Posterior cingulate gyrus (tissue), 11 donors: ENCODE measurements around the gene ZDHHC3.
A peak's percentile ranks its signal among the peaks of the same experiment; 100 is the strongest.

Source experiments
- DNase-seq, 10 donors: peaks; one replicate each; pipeline versions ENCODE4 v3.0.0 to v3.0.0-alpha.2; 2020 to 2021; ENCODE audit warnings: mixed read lengths in 3 of 10
- intact Hi-C: fragments of 100-400 bp; cut with DNase I; formaldehyde crosslinking; loops from one replicate; pipeline ENCODE4 v1.15.1; 2023

Gene ZDHHC3

DNA sequence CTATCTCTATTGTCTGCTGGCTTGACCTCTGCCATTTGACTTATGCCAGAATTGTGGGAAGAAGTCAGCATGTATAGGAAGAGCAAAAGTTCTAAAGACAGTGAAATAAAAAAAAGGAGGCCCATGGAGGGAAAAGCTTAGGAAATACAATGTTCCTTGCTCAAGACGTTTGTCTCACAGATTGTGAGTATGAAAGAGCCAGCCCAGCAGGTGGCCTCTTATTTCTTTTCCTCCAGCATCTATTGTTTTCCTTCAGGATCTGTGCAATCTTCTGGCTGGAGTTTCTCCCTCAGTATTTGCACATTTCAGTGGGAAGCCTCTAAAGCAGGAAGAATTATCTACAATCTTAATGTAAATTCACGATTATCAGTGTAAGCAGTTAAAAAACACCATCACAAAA, 43.7 kb downstream of the ZDHHC3 start:
- no peak for DNase-seq
- intact Hi-C loops, result no loop called here

DNA sequence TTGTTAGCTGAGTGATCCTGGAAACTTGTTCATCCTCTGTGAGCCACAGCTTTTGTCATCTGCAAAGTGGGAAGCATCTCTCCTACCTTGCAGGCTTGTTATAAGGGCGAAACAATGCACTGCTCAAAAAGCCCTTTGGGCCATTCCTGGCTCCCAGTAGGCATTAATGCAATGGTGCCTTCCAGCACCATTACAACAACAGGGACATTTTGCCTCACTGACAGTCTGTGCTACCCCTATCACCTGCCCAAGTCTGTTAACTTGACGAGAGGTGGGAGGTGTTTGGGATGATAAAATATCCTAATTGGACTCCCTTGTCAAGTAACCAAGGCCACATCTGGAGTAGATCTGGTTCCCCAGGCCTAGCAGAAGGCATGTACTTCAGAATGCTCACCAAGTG, 44.2 kb downstream of the ZDHHC3 start:
- intact Hi-C loops, result no loop called here
- no peak for DNase-seq

DNA sequence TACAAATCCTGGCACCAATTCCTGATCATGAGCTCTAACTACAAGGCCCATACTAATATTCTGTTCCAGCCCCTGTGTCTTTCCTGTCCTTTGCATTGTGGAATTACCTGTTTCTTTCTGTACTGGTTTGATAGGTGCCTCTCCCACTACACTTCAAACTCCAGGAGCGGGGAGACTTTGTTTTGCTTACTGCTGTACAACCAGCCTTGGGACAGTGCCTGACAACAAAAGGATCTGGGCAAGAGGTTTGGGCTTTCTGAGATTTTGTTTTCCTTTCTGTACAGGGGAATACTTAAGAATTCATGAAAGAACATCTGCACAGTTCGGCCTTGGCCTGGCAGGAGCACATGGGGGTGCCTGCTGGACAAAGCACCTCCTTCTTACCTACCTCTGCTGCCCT, 45.1 kb downstream of the ZDHHC3 start:
- intact Hi-C loops, result no loop called here
- no peak for DNase-seq

- DNase-seq, result no peak
- intact Hi-C loops, result no loop called here
Observed at GRCh38 chr3:44929782-44930181, 46.2 kb downstream of the ZDHHC3 start.

- intact Hi-C loops, result no loop called here
- no peak for DNase-seq
Observed at GRCh38 chr3:44927371-44927770, 48.6 kb downstream of the ZDHHC3 start.

- intact Hi-C loops, result no loop called here
- no peak for DNase-seq
Observed at GRCh38 chr3:44926921-44927320, 49.1 kb downstream of the ZDHHC3 start.

GRCh38 chr3:44926172-44926571, 49.8 kb downstream of the ZDHHC3 start:
- no peak for DNase-seq
- intact Hi-C loops, result no loop called here

DNA sequence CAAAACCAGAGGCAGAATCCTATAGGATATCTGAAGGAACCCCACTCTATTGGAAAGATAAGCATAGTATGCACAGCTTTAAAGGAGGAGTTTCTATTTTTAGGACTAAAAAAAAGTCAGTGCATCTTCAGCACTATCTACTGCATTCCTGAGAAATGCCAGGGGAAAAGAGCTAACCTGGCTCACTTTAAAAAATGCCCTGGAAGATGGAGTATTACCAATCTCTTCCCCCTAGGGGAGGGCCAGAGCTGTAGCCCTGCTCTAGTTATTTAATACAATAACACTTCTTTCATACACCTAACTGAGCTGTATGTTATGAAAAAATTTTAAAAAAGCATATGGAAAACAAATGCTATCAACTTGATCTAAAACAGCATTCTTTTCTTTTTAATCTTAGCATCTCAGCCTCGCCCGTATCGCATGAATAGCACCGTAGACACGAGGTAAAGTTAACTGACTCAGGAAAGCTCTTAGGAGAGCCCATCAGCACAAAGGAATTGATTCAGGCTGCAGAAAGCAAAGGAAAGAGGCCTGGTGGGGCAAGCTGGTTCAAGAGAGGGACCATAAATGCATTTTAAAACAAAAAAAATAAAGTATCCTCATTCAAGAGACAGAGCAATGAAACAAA, 51.4 kb downstream of the ZDHHC3 start:
- intact Hi-C loops, result no loop called here
- no peak for DNase-seq

DNA sequence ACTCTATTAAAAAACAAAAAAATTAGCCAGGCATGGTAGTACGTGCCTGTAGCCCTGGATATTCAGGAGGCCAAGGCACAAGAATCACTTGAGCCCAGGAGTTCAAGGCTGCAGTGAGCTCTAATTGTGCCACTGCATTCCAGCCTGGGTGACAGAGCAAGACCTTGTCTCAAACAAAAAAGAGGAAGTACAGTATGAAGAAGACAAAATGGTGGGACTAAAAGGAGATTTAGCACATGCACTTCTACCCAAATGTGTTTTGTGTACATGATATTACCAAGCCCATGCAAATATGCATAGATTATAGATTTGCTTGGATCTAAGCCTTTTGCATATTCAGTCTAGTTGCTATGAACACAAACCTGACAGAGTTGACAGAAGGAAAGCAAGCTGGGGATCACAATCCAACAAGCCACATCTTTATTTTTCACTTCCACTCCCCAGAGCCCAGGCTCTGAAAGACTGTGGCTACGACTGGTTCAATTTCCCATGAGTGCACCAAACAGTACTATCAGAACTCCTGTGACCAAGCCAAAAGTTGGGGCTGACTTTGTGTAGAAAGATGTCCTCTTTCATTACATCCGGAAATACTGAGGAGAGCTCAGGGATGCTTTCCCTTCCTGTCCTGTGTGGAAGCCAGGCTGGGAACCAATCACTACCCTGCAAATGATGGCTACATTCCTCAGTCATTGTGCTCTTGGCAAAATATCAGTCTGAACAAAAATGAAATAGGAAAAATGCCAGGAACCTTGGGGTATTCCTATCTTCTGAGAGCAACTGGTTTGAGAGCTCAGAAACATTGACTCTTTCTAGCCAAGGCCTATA, 52.1 kb downstream of the ZDHHC3 start:
- intact Hi-C loops, result no loop called here
- no peak for DNase-seq

- DNase-seq, result peak in 3 of 10 donors; percentile 15 to 67 (median 31)
- intact Hi-C loops, result no loop called here
Observed at GRCh38 chr3:44920081-44920480, 55.9 kb downstream of the ZDHHC3 start.

DNA sequence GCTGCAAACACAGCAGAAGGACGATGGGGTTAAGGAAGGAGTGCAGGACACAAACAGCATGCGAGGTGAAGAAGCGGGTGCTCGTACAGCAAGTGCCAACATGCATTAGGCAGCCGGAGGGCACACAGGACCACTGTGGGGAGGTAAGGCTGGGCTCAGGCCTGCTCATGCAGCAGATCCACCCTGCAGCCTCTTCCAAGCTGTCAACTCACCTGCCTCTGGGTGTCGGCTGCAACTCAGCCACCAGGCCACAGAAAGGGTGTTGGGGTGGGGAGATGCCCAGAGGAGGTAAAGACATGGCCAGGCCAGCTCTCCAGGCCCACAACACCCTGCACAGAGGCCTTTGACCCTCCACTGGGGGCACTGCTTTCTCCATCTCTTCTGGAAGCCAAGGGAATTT, 57.4 kb downstream of the ZDHHC3 start:
- intact Hi-C loops, result no loop called here
- no peak for DNase-seq

- intact Hi-C loops, result no loop called here
- no peak for DNase-seq
Observed at GRCh38 chr3:44918087-44918486, 57.9 kb downstream of the ZDHHC3 start.

- intact Hi-C loops, result no loop called here
- no peak for DNase-seq
Observed at GRCh38 chr3:44915702-44916438, 60.1 kb downstream of the ZDHHC3 start.

GRCh38 chr3:44914936-44915335, 61.0 kb downstream of the ZDHHC3 start:
- no peak for DNase-seq
- intact Hi-C loops, result no loop called here

DNA sequence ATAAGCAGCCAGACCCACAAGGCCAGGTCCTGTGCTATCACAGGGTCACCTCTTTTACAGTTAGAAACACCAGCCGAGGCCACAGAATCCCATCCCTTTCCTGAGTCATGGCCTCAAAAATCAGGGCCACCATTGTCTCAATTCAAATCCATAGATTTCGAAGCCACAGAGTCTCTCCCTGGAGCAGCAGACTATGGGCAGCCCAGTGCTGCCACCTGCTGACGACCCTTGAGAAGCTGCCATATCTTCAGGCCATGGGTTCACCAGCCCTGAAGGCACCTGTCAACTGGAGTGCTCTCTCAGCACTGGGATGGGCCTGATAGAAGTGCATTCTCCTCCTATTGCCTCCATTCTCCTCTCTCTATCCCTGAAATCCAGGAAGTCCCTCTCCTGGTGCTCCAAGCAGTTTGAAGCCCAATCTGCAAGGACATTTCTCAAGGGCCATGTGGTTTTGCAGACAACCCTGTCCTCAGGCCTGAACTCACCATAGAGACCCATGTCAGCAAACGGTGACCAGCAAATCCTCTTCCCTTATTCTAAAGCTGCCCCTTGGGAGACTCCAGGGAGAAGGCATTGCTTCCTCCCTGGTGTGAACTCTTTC, 62.0 kb downstream of the ZDHHC3 start:
- DNase-seq, result peak in 6 of 10 donors; percentile 50 to 93 (median 58)
- intact Hi-C loops, result loop anchor here (1.0 kb wide), 1 partner anchor 381 kb away; no protein-coding TSS in a partner anchor

DNA sequence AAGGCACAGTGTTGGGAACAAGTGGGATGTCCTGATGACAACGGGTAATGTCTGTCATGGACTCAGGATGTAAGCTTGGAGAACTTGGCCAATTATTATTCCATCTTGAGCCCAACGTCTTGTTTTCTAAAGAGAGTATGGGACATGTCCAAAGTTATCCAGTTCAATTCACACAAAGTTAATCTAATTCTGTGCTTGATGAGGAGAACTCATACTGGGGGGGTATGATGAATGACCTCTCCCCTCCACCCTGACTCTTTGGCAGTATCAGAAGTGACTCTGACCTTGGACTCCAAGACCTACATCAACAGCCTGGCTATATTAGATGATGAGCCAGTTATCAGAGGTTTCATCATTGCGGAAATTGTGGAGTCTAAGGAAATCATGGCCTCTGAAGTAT, 65.3 kb downstream of the ZDHHC3 start:
- intact Hi-C loops, result no loop called here
- no peak for DNase-seq

- intact Hi-C loops, result no loop called here
Observed at GRCh38 chr3:44909063-44909462, 66.9 kb downstream of the ZDHHC3 start.

GRCh38 chr3:44907612-44908011, 68.4 kb downstream of the ZDHHC3 start:
- intact Hi-C loops, result no loop called here
- no peak for DNase-seq

More at GRCh38 chr3:44909063-44909462, 66.9 kb downstream of the ZDHHC3 start:
- no peak for DNase-seq

- no peak for DNase-seq
- intact Hi-C loops, result no loop called here
Observed at GRCh38 chr3:44906997-44907396, 69.0 kb downstream of the ZDHHC3 start.

DNA sequence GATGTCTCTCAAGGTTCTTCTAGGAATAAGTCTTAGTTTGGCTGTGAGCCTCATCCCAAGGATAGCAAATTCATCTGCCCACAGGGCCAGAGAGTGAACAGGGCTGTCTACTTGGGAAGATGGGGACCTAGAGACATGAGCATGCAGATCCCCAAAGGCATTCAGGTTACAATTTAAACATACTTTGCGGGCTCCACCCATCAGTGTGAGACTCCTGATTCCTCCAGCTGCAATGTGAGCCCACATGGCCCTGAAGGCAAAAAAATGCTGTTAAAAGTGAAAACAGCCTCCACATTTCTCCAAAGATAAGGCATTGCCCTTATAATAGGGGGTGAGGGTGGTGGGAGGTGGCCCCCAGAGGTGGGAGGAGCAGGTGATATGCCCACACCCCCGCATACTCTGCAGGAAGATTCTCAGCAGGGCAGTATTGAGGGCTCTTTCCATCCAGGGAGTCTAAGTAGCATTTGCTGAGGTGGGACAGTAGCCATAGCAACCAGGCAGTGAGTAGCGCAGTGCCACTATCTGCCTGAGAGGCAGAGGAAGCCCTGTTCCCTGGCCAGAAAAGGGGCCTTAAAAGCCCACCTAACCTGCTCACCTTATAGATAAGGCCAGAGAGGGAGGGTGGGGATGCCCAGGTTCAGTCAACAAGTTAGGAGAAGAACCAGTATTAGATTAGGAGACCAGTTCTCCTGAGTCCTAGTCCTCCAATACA, 70.4 kb downstream of the ZDHHC3 start:
- intact Hi-C loops, result no loop called here
- no peak for DNase-seq
